Measurements from ENCODE around the gene MMP28.

GRCh38 chr17:35749560-35750412, 45.7 kb downstream of the MMP28 start:
- TF ChIP-seq POLR2A (IDR thresholded peaks at IDR 0.05; ENCODE audit: low read depth, low read length), result no peak
- no peak for TF ChIP-seq POLR2AphosphoS5 (IDR thresholded peaks at IDR 0.05; ENCODE audit: low read depth, low read length)

Data from GM12892 (cell line).